Vagina (tissue), 2 donors: ENCODE data around the gene PIGV. TPM values are rescaled to one million over a fixed set of nuclear protein-coding genes. Genes with fewer than 3 reads are reported as not detected.

ENCODE experiments used
- DNase-seq, 2 donors: peaks; one replicate each; pipeline ENCODE4 v3.0.0-alpha.2; 2017; ENCODE audit errors: extremely low spot score in 2 of 2
- H3K27ac ChIP-seq: fragments of 200-600 bp; sonication (generic); one replicate; pipeline ENCODE4 v1.5.1; 2019
- H3K27me3 ChIP-seq: fragments of 200-600 bp; sonication (generic); one replicate; pipeline ENCODE4 v1.5.1; 2019
- H3K36me3 ChIP-seq, 2 donors: fragments of 200-600 bp; sonication (generic); one replicate each; pipeline ENCODE4 v1.5.1; 2017 to 2019
- H3K4me1 ChIP-seq: fragments of 200-600 bp; sonication (generic); one replicate; pipeline ENCODE4 v1.5.1; 2019
- H3K4me3 ChIP-seq, 2 donors: fragments of 200-600 bp; sonication (generic); 1 replicate in 1 of 2; 2 replicates in 1 of 2; pipeline ENCODE4 v1.5.1; 2016 to 2019
- H3K9me3 ChIP-seq: fragments of 200-600 bp; sonication (generic); one replicate; pipeline ENCODE4 v1.5.1; 2019
- POLR2A ChIP-seq, 2 donors: fragments of 450-650 bp; IDR thresholded peaks; one replicate each; pipeline ENCODE4 v1.6.1; 2017; ENCODE audit warnings: antibody characterized with exemption in 2 of 2, mild to moderate bottlenecking in 2 of 2, moderate library complexity in 2 of 2
- POLR2AphosphoS5 ChIP-seq, 2 donors: sonication (generic); formaldehyde crosslinking; IDR thresholded peaks; one replicate each; pipeline ENCODE4 v1.9.0; 2017; ENCODE audit warnings: antibody characterized with exemption in 2 of 2, mild to moderate bottlenecking in 2 of 2, low read depth in 1 of 2; ENCODE audit not compliant: insufficient read depth in 1 of 2
- intact Hi-C: fragments of 100-400 bp; cut with DNase I; formaldehyde crosslinking; loops from one replicate; pipeline ENCODE4 v1.15.1; 2023
- total RNA-seq: library from RNA; depleted of rRNA; stranded (reverse); fragments of >200 nt; gene quantifications from one replicate; pipeline ENCODE4 v1.2.3, GENCODE V29; 2016
- TF ChIP-seq, protein P1 (sequence below), 3 experiments: fragments of 450-650 bp in 2 of 3; fragments of 200-600 bp in 1 of 3; sonication (generic) in 1 of 3; IDR thresholded peaks; one replicate each; pipeline ENCODE4 v1.5.1; 2017 to 2019; ENCODE audit warnings: antibody characterized with exemption in 3 of 3, mild to moderate bottlenecking in 2 of 3, moderate library complexity in 2 of 3

Gene PIGV
- total RNA-seq, 1 donor from 2014 or later, result 8.1 TPM

DNA sequence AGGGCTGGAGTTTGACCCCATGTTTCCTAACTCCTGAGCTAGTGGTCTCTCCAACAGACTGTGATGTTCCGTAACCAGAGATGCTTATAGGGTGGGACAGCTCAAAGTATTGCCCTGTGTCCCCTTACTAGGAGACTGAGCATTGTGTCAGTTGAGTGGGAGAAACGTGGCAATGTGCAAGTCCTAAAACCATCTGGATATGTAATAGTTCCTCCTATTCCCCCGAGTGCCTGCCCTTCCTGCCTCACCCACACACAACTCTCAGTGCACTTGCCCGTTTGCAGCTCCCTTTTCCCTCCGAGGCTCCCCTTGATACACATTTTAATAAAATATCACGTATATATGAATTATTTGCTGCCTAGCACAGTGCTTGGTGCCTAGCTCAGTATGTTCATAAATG, 3.4 kb downstream of the PIGV start:
- Histone ChIP-seq H3K9me3 (no peaks in the 10 kb centered on the region), H3K4me1 (peaks cover 17% of the 10 kb centered on the region), H3K27ac (no peak overlapping the region), H3K27me3 (no peaks in the 10 kb centered on the region), H3K4me3 (no peak overlapping the region), H3K36me3 (peaks cover 0 to 13% of the 10 kb centered on the region in 2 donors)
- TF ChIP-seq POLR2A (IDR thresholded peaks at IDR 0.05) (no peak), POLR2AphosphoS5 (IDR thresholded peaks at IDR 0.05; ENCODE audit: insufficient read depth in 1 of 2, low read depth in 1 of 2) (no peak)
- TF ChIP-seq, protein P1, sequence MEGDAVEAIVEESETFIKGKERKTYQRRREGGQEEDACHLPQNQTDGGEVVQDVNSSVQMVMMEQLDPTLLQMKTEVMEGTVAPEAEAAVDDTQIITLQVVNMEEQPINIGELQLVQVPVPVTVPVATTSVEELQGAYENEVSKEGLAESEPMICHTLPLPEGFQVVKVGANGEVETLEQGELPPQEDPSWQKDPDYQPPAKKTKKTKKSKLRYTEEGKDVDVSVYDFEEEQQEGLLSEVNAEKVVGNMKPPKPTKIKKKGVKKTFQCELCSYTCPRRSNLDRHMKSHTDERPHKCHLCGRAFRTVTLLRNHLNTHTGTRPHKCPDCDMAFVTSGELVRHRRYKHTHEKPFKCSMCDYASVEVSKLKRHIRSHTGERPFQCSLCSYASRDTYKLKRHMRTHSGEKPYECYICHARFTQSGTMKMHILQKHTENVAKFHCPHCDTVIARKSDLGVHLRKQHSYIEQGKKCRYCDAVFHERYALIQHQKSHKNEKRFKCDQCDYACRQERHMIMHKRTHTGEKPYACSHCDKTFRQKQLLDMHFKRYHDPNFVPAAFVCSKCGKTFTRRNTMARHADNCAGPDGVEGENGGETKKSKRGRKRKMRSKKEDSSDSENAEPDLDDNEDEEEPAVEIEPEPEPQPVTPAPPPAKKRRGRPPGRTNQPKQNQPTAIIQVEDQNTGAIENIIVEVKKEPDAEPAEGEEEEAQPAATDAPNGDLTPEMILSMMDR (IDR thresholded peaks at IDR 0.05), result no peak
- intact Hi-C loops, result loop anchor here (5.0 kb wide), 1 partner anchor 189 kb away; no protein-coding TSS in a partner anchor
- no peak for DNase-seq

DNA sequence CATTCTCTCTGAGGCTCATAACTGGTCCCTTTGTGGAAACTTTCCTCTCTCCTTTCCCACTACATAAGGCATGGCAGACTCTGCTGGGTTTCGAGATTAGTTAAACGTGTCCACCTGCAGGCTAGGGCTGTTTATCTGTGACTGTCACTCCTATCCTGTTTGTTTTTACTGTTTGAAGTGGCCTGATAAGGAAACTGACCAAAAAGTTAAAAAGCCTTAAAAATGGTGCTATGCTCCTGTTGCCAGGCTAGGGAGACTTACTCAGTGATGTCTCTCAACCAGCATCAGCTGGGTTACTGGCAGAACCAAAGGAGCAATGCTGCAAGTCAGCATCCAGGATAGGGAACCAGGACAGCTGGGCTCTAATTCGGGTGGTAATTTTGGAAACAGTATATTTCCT, 3.9 kb downstream of the PIGV start:
- Histone ChIP-seq H3K36me3 (peaks cover 0 to 13% of the 10 kb centered on the region in 2 donors), H3K27ac (no peak overlapping the region)

DNA sequence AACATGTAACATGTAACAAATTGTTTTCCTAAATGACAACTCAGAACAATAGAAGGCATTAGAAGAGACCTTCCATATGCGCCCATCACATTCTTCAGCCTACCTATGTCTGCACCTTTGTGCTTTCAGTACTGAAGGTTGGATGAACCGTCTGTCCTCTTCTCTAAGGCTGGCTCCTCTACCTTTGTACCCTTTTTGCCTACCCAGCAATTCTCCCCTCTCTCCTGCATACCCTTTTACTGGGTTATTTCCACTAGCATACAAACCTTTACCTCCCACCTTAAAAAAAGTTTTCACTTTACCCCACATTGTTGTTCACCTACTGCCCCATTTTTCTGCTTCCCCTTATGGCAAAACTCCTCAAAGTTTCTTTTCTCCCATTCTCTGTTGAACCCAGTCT, 5.2 kb downstream of the PIGV start:
- TF ChIP-seq POLR2A (IDR thresholded peaks at IDR 0.05) (no peak), POLR2AphosphoS5 (IDR thresholded peaks at IDR 0.05; ENCODE audit: insufficient read depth in 1 of 2, low read depth in 1 of 2) (no peak)
- TF ChIP-seq, protein P1 (IDR thresholded peaks at IDR 0.05), result no peak
- H3K4me1 ChIP-seq, result peaks cover 5% of the 10 kb centered on the region
- no peaks in the 10 kb centered on the region for H3K9me3 ChIP-seq
- H3K27ac ChIP-seq, result no peak overlapping the region
- H3K36me3 ChIP-seq, result peaks cover 0 to 13% of the 10 kb centered on the region in 2 donors
- H3K4me3 ChIP-seq, result no peak overlapping the region
- no peaks in the 10 kb centered on the region for H3K27me3 ChIP-seq
- intact Hi-C loops, result loop anchor here (5.0 kb wide), 1 partner anchor 191 kb away; no protein-coding TSS in a partner anchor
- DNase-seq, result no peak

More for the DNA sequence above, 3.9 kb downstream of the PIGV start:
- peaks cover 12% of the 10 kb centered on the region for H3K4me1 ChIP-seq
- intact Hi-C loops, result loop anchor here (5.0 kb wide), 1 partner anchor 189 kb away; no protein-coding TSS in a partner anchor
- H3K9me3 ChIP-seq, result no peaks in the 10 kb centered on the region
- no peak for DNase-seq
- TF ChIP-seq, protein P1 (IDR thresholded peaks at IDR 0.05), result no peak
- TF ChIP-seq POLR2AphosphoS5 (IDR thresholded peaks at IDR 0.05; ENCODE audit: insufficient read depth in 1 of 2, low read depth in 1 of 2) (no peak), POLR2A (IDR thresholded peaks at IDR 0.05) (no peak)
- H3K27me3 ChIP-seq, result no peaks in the 10 kb centered on the region
- H3K4me3 ChIP-seq, result no peak overlapping the region

DNA sequence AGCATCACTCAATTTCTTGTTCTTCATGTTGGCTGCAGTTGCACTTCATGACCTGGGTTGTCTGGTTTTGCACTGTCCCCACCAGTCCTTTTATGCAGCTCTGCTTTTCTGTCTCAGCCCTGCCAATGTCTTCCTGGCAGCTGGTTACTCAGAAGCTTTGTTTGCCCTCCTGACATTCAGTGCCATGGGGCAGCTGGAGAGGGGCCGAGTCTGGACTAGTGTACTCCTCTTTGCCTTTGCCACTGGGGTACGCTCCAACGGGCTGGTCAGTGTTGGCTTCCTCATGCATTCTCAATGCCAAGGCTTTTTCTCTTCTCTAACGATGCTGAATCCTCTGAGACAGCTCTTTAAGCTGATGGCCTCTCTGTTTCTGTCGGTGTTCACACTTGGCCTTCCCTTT, 6.6 kb downstream of the PIGV start:
- intact Hi-C loops, result loop anchor here (5.0 kb wide), 1 partner anchor 192 kb away; no protein-coding TSS in a partner anchor
- H3K4me1 ChIP-seq, result peaks cover 12% of the 10 kb centered on the region
- H3K27ac ChIP-seq, result no peak overlapping the region
- no peak for DNase-seq
- no peaks in the 10 kb centered on the region for H3K27me3 ChIP-seq
- no peak overlapping the region for H3K4me3 ChIP-seq
- H3K36me3 ChIP-seq, result peaks cover 0 to 13% of the 10 kb centered on the region in 2 donors
- no peaks in the 10 kb centered on the region for H3K9me3 ChIP-seq
- TF ChIP-seq POLR2AphosphoS5 (IDR thresholded peaks at IDR 0.05; ENCODE audit: insufficient read depth in 1 of 2, low read depth in 1 of 2), result no peak
- no peak for TF ChIP-seq POLR2A (IDR thresholded peaks at IDR 0.05)
- TF ChIP-seq, protein P1 (IDR thresholded peaks at IDR 0.05), result no peak

DNA sequence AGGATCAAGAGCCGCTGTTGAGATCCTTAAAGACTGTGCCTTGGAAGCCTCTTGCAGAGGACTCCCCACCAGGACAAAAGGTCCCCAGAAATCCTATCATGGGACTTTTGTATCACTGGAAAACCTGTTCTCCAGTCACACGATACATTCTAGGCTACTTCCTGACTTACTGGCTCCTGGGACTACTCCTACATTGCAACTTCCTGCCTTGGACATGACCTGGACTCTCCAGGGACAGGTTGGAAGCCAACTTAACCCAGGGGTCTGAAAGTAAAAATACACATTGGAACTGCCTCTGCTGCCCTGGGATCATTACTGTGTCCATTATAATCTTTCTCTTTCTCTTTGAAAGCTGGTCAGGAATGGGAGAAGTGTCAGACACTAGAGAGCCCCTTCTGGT, 9.9 kb downstream of the PIGV start:
- peaks cover 16% of the 10 kb centered on the region for H3K4me1 ChIP-seq
- no peak for TF ChIP-seq POLR2A (IDR thresholded peaks at IDR 0.05)
- TF ChIP-seq POLR2AphosphoS5 (IDR thresholded peaks at IDR 0.05; ENCODE audit: insufficient read depth in 1 of 2, low read depth in 1 of 2), result no peak
- TF ChIP-seq, protein P1 (IDR thresholded peaks at IDR 0.05), result no peak
- no peaks in the 10 kb centered on the region for H3K9me3 ChIP-seq
- no peak overlapping the region for H3K4me3 ChIP-seq
- no peak overlapping the region for H3K27ac ChIP-seq
- intact Hi-C loops, result no loop called here
- no peak for DNase-seq
- H3K27me3 ChIP-seq, result no peaks in the 10 kb centered on the region
- H3K36me3 ChIP-seq, result peaks cover 0 to 13% of the 10 kb centered on the region in 2 donors
